IMR-90 (cell line): Measurements from ENCODE around the gene RAPGEF1. TPM values are rescaled to one million over a fixed set of nuclear protein-coding genes. Genes with fewer than 3 reads are reported as not detected.

ENCODE experiments used
- ATAC-seq: fragments of 200-7000 bp; cut with Tn5 transposase; 2 replicates; pipeline ENCODE4 v1.9.1; 2020; ENCODE audit warnings: low read depth, mild to moderate bottlenecking, moderate library complexity
- BruUV-seq: library from RNA; stranded (reverse); fragments of 400-500 nt; replicated peaks from 2 replicates; lab custom pipeline; 2021; lab: Mats Ljungman, UMichigan
- CTCF ChIA-PET: fragments of 300-600 bp; formaldehyde crosslinking; extraction: SDS; loops from one replicate; lab custom pipeline; 2021; ENCODE audit warnings: antibody characterized with exemption; lab: Yijun Ruan, JAX
- POLR2A ChIA-PET: fragments of 300-600 bp; sonication (Branson Sonifier 250); formaldehyde crosslinking; loops from one replicate; lab custom pipeline; 2022; ENCODE audit warnings: antibody characterized with exemption; ENCODE audit not compliant: unreplicated experiment; lab: Charles Lee
- DNase-seq: peaks from one replicate; pipeline ENCODE4 v3.0.0; 2013
- H2AFZ ChIP-seq: replicated peaks from 2 replicates; pipeline ENCODE3; 2013; ENCODE audit warnings: low read length, mild to moderate bottlenecking; ENCODE audit not compliant: poor library complexity
- H2AK5ac ChIP-seq: 2 replicates; pipeline ENCODE4 v1.6.1; 2013; ENCODE audit warnings: low read depth, low read length, inconsistent platforms
- H2AK9ac ChIP-seq: replicated peaks from 2 replicates; pipeline ENCODE3; 2013; ENCODE audit warnings: mild to moderate bottlenecking, low read depth, low read length, moderate library complexity; ENCODE audit not compliant: poor library complexity
- H2BK120ac ChIP-seq: 2 replicates; pipeline ENCODE4 v1.6.1; 2013; ENCODE audit warnings: low read depth, low read length, inconsistent platforms
- H2BK15ac ChIP-seq: 3 replicates; pipeline ENCODE4 v1.6.1; 2013; ENCODE audit warnings: low read depth, low read length, inconsistent platforms
- H2BK20ac ChIP-seq: 2 replicates; pipeline ENCODE4 v1.6.1; 2013; ENCODE audit warnings: low read depth, mild to moderate bottlenecking, inconsistent platforms, low read length, moderate library complexity
- H2BK5ac ChIP-seq: 2 replicates; pipeline ENCODE4 v1.6.1; 2013; ENCODE audit warnings: mild to moderate bottlenecking, low read depth, low read length, inconsistent platforms; ENCODE audit not compliant: poor library complexity, severe bottlenecking
- H3K14ac ChIP-seq: replicated peaks from 2 replicates; pipeline ENCODE4 v1.6.1; 2013; ENCODE audit warnings: low read depth, low read length, inconsistent platforms
- H3K18ac ChIP-seq: 2 replicates; pipeline ENCODE4 v1.6.1; 2013; ENCODE audit warnings: low read depth, low read length, control low read depth
- H3K23ac ChIP-seq: 2 replicates; pipeline ENCODE4 v1.6.1; 2013; ENCODE audit warnings: low read depth, low read length, inconsistent platforms
- H3K27ac ChIP-seq: 2 replicates; pipeline ENCODE4 v1.5.1; 2013; ENCODE audit warnings: mild to moderate bottlenecking, control low read depth, low read length; ENCODE audit not compliant: insufficient read depth
- H3K27me3 ChIP-seq: 2 replicates; pipeline ENCODE4 v1.6.1; 2013; ENCODE audit warnings: low read length; ENCODE audit not compliant: control insufficient read depth, insufficient read depth
- H3K36me3 ChIP-seq: 2 replicates; pipeline ENCODE4 v1.6.1; 2013; ENCODE audit warnings: low read length, mixed read lengths; ENCODE audit not compliant: control insufficient read depth, insufficient read depth
- H3K4ac ChIP-seq: 2 replicates; pipeline ENCODE4 v1.6.1; 2013; ENCODE audit warnings: low read depth, low read length, inconsistent platforms
- H3K4me1 ChIP-seq: 2 replicates; pipeline ENCODE4 v1.6.1; 2013; ENCODE audit warnings: low read length, mixed read lengths; ENCODE audit not compliant: control insufficient read depth, insufficient read depth
- H3K4me2 ChIP-seq: 2 replicates; pipeline ENCODE4 v1.6.1; 2013; ENCODE audit warnings: low read depth, mild to moderate bottlenecking, control low read depth, low read length, moderate library complexity
- H3K4me3 ChIP-seq: 2 replicates; pipeline ENCODE4 v1.5.1; 2013; ENCODE audit warnings: low read depth, mild to moderate bottlenecking, control low read depth, low read length, moderate library complexity; ENCODE audit not compliant: insufficient read depth
- H3K56ac ChIP-seq: 2 replicates; pipeline ENCODE4 v1.6.1; 2013; ENCODE audit warnings: low read length, inconsistent platforms; ENCODE audit not compliant: insufficient read depth; ENCODE audit errors: extremely low read depth
- H3K79me1 ChIP-seq, 2 experiments: 2 replicates each; pipeline ENCODE4 v1.6.1; 2013; ENCODE audit warnings: low read length in 2 of 2, inconsistent platforms in 1 of 2, low read depth in 1 of 2
- H3K9ac ChIP-seq: 2 replicates; pipeline ENCODE4 v1.6.1; 2013; ENCODE audit warnings: low read depth, low read length, control low read depth
- H3K9me1 ChIP-seq: 2 replicates; pipeline ENCODE4 v1.6.1; 2013; ENCODE audit warnings: low read length, inconsistent platforms; ENCODE audit not compliant: insufficient read depth
- H3K9me3 ChIP-seq: 2 replicates; pipeline ENCODE4 v1.6.1; 2013; ENCODE audit warnings: low read length; ENCODE audit not compliant: control insufficient read depth, insufficient read depth
- H4K20me1 ChIP-seq: 2 replicates; pipeline ENCODE4 v1.6.1; 2013; ENCODE audit warnings: low read length, inconsistent platforms; ENCODE audit not compliant: insufficient read depth
- H4K5ac ChIP-seq: 2 replicates; pipeline ENCODE4 v1.6.1; 2013; ENCODE audit warnings: mild to moderate bottlenecking, low read depth, low read length, control low read depth
- H4K8ac ChIP-seq, 2 experiments: 2 replicates each; pipeline ENCODE4 v1.6.1; 2013; ENCODE audit warnings: low read depth in 2 of 2, low read length in 2 of 2, control low read depth in 1 of 2, inconsistent platforms in 1 of 2
- H4K91ac ChIP-seq: 2 replicates; pipeline ENCODE4 v1.6.1; 2013; ENCODE audit warnings: low read depth, low read length, inconsistent platforms; ENCODE audit not compliant: insufficient read depth
- CEBPB ChIP-seq: IDR thresholded peaks from 2 replicates; pipeline ENCODE4 v1.6.1; 2012; ENCODE audit warnings: low read depth, low read length, improper control_type of control experiment
- FOS ChIP-seq: fragments of 150-350 bp; IDR thresholded peaks from 2 replicates; pipeline ENCODE4 v1.6.1; 2016; ENCODE audit warnings: low read depth, low read length
- MAFK ChIP-seq: IDR thresholded peaks from 2 replicates; pipeline ENCODE4 v1.6.1; 2012; ENCODE audit warnings: low read depth, low read length, improper control_type of control experiment
- MAZ ChIP-seq: IDR thresholded peaks from 2 replicates; pipeline ENCODE4 v1.6.1; 2012; ENCODE audit warnings: low read depth, mild to moderate bottlenecking, low read length, improper control_type of control experiment, moderate library complexity, borderline replicate concordance
- MXI1 ChIP-seq: IDR thresholded peaks from 2 replicates; pipeline ENCODE4 v1.6.1; 2012; ENCODE audit warnings: low read depth, mild to moderate bottlenecking, low read length, moderate library complexity, borderline replicate concordance
- NFE2L2 ChIP-seq: fragments of 150-350 bp; IDR thresholded peaks from 2 replicates; pipeline ENCODE4 v1.6.1; 2016; ENCODE audit warnings: low read depth, mild to moderate bottlenecking, low read length
- POLR2A ChIP-seq: IDR thresholded peaks from 2 replicates; pipeline ENCODE4 v1.6.1; 2012; ENCODE audit warnings: mild to moderate bottlenecking, low read depth, low read length
- RCOR1 ChIP-seq: IDR thresholded peaks from 2 replicates; pipeline ENCODE4 v1.6.1; 2012; ENCODE audit warnings: mild to moderate bottlenecking, low read length, improper control_type of control experiment; ENCODE audit not compliant: insufficient replicate concordance
- RFX5 ChIP-seq: IDR thresholded peaks from 2 replicates; pipeline ENCODE4 v1.8.0; 2012; ENCODE audit warnings: low read depth, mild to moderate bottlenecking, low read length, moderate library complexity
- SMC3 ChIP-seq: fragments of 150-350 bp; IDR thresholded peaks from 2 replicates; pipeline ENCODE4 v1.6.1; 2016; ENCODE audit warnings: low read depth, mild to moderate bottlenecking, antibody characterized with exemption, low read length, moderate library complexity
- WGBS, 2 experiments: methylation state at CpG; one replicate each; pipeline versions ENCODE4 v1.1.5 to v1.1.7; 2013; ENCODE audit warnings: missing lambda C conversion rate in 2 of 2; ENCODE audit not compliant: insufficient read length in 1 of 2; ENCODE audit errors: extremely low coverage in 2 of 2; 5-methylcytosine and 5-hydroxymethylcytosine counted together
- dilution Hi-C: fragments of 300-500 bp; cut with HindIII; formaldehyde crosslinking; loops from one replicate; pipeline ENCODE4 v1.14.3; 2018; ENCODE audit warnings: low sequenced_read_pairs; ENCODE audit not compliant: unreplicated experiment
- in situ Hi-C: fragments of 300-500 bp; cut with MboI; formaldehyde crosslinking; loops from 3 replicates; pipeline ENCODE4 v1.14.3; 2019; ENCODE audit warnings: low sequenced_read_pairs, inconsistent platforms, mixed read lengths
- intact Hi-C: fragments of 100-400 bp; cut with micrococcal nuclease; formaldehyde crosslinking; loops from 2 replicates; pipeline ENCODE4 v1.10.0; 2022
- polyA plus RNA-seq, 3 experiments: library from polyadenylated mRNA; depleted of rRNA; stranded (reverse); fragments of >200 nt; gene quantifications; 2 replicates each; pipeline ENCODE4 v1.2.3, GENCODE V29; 2012; ENCODE audit warnings: low replicate concordance in 1 of 3
- total RNA-seq: library from RNA; depleted of rRNA; stranded (reverse); fragments of >200 nt; gene quantifications from 2 replicates; pipeline ENCODE4 v1.2.3, GENCODE V29; 2012
- TF ChIP-seq, protein P1 (sequence below): fragments of 150-350 bp; IDR thresholded peaks from 2 replicates; pipeline ENCODE4 v1.6.1; 2016; ENCODE audit warnings: low read depth, mild to moderate bottlenecking, low read length, moderate library complexity, borderline replicate concordance

The RAPGEF1 gene
- total and polyA plus RNA-seq, 2 of the 4 experiments (the other 2 are of a cell fraction), result 13.1 to 22.3 TPM

GRCh38 chr9:131776473-131776872, 36.6 kb upstream of the RAPGEF1 start:
- no peak overlapping the region for H2BK20ac ChIP-seq
- H4K20me1 ChIP-seq, result peaks cover 5% of the 10 kb centered on the region; the same call in 1 of the 2 replicates
- H2BK120ac ChIP-seq, result no peak overlapping the region
- no peak overlapping the region for H3K27ac ChIP-seq
- no peaks in the 10 kb centered on the region for H3K4me1 ChIP-seq
- ChIA-PET POLR2A (no interaction called here), CTCF (no interaction called here)
- no peak overlapping the region for H4K91ac ChIP-seq
- in situ Hi-C loops (no loop called here), intact Hi-C loops (loop anchor here (10.0 kb wide), 1 partner anchor 338 kb away; no protein-coding TSS in a partner anchor), dilution Hi-C loops (no loop called here)
- H3K4me2 ChIP-seq, result no peak overlapping the region
- no peaks in the 10 kb centered on the region for H3K79me1 ChIP-seq
- H2AFZ ChIP-seq, result peak overlapping the region; percentile 32
- H3K23ac ChIP-seq, result no peak overlapping the region
- H3K4ac ChIP-seq, result no peak overlapping the region
- peak; percentile 88 for ATAC-seq
- TF ChIP-seq, protein P1, sequence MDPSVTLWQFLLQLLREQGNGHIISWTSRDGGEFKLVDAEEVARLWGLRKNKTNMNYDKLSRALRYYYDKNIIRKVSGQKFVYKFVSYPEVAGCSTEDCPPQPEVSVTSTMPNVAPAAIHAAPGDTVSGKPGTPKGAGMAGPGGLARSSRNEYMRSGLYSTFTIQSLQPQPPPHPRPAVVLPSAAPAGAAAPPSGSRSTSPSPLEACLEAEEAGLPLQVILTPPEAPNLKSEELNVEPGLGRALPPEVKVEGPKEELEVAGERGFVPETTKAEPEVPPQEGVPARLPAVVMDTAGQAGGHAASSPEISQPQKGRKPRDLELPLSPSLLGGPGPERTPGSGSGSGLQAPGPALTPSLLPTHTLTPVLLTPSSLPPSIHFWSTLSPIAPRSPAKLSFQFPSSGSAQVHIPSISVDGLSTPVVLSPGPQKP, result no peak
- TF ChIP-seq SMC3 (no peak), MAZ (no peak), FOS (no peak), CEBPB (no peak), NFE2L2 (no peak), MXI1 (no peak), POLR2A (no peak), RFX5 (no peak), MAFK (no peak), RCOR1 (no peak)
- no peak overlapping the region for H3K4me3 ChIP-seq
- no peak overlapping the region for H2AK9ac ChIP-seq
- no peak overlapping the region for H2BK15ac ChIP-seq
- no peak overlapping the region for H2BK5ac ChIP-seq
- H3K9me1 ChIP-seq, result no peaks in the 10 kb centered on the region; the same call in 1 of the 2 replicates
- no peak overlapping the region for H3K56ac ChIP-seq
- H3K36me3 ChIP-seq, result no peaks in the 10 kb centered on the region
- no peak overlapping the region for H3K9ac ChIP-seq
- no peak overlapping the region for H3K14ac ChIP-seq
- no peak overlapping the region for H3K18ac ChIP-seq
- no peak overlapping the region for H2AK5ac ChIP-seq
- DNase-seq, result peak; percentile 36
- no peak overlapping the region for H4K8ac ChIP-seq
- no peak overlapping the region for H4K5ac ChIP-seq
- no TSS peak for BruUV-seq
- 14% methylated on average over 4 of the region's 7 CpGs; no CpG with 5 or more reads in 1 of the 2 experiments for WGBS, 2 experiments
- H3K9me3 ChIP-seq, result peaks cover 4% of the 10 kb centered on the region
- H3K27me3 ChIP-seq, result peaks cover 27% of the 10 kb centered on the region
